HCT116 (cell line): ENCODE measurements around the gene TNFRSF6B. TPM values are rescaled to one million over a fixed set of nuclear protein-coding genes. Genes with fewer than 3 reads are reported as not detected.

Source experiments
- CBX3 ChIP-seq: IDR thresholded peaks from 2 replicates; pipeline ENCODE4 v1.6.1; 2012; ENCODE audit warnings: low read depth
- CEBPB ChIP-seq: IDR thresholded peaks from 2 replicates; pipeline ENCODE4 v1.6.1; 2012; ENCODE audit warnings: low read depth
- CTCF ChIP-seq, 3 experiments: fragments of 200-600 bp in 1 of 3; sonication (generic) in 1 of 3; IDR thresholded peaks in 2 of 3; conservative IDR thresholded peaks in 1 of 3; 2 replicates each; pipeline ENCODE4 v1.5.1; 2012 to 2017; ENCODE audit warnings: low read depth in 2 of 3, low read length in 2 of 3, antibody characterized with exemption in 1 of 3, borderline replicate concordance in 1 of 3, control low read depth in 1 of 3, mild to moderate bottlenecking in 1 of 3, mixed read lengths in 1 of 3, mixed run types in 1 of 3, moderate library complexity in 1 of 3; ENCODE audit not compliant: insufficient read depth in 1 of 3
- EGR1 ChIP-seq: IDR thresholded peaks from 2 replicates; pipeline ENCODE4 v1.6.1; 2012; ENCODE audit warnings: low read depth
- EZH2 ChIP-seq: fragments of 200-600 bp; sonication (generic); IDR thresholded peaks from 2 replicates; pipeline ENCODE4 v1.6.1; 2017; ENCODE audit warnings: antibody characterized with exemption, mixed run types
- FOSL1 ChIP-seq: IDR thresholded peaks from 2 replicates; pipeline ENCODE4 v1.6.1; 2012; ENCODE audit warnings: low read depth
- JUND ChIP-seq: IDR thresholded peaks from 2 replicates; pipeline ENCODE4 v1.6.1; 2012
- MAX ChIP-seq: IDR thresholded peaks from 2 replicates; pipeline ENCODE4 v1.6.1; 2012
- RAD21 ChIP-seq: IDR thresholded peaks from 2 replicates; pipeline ENCODE4 v1.6.1; 2012; ENCODE audit warnings: low read depth, mild to moderate bottlenecking
- SIN3A ChIP-seq: IDR thresholded peaks from 2 replicates; pipeline ENCODE4 v1.6.1; 2012; ENCODE audit warnings: low read depth
- SRF ChIP-seq: IDR thresholded peaks from 2 replicates; pipeline ENCODE4 v1.6.1; 2012; ENCODE audit warnings: low read depth
- YY1 ChIP-seq: IDR thresholded peaks from 2 replicates; pipeline ENCODE4 v1.6.1; 2011; ENCODE audit warnings: low read length, low read depth, moderate library complexity, mild to moderate bottlenecking; ENCODE audit not compliant: insufficient replicate concordance; ENCODE audit errors: extremely low read depth
- ZBTB33 ChIP-seq: IDR thresholded peaks from 2 replicates; pipeline ENCODE4 v1.6.1; 2011; ENCODE audit warnings: mild to moderate bottlenecking, low read length, moderate library complexity; ENCODE audit not compliant: insufficient replicate concordance; ENCODE audit errors: extremely low read depth
- total RNA-seq: library from RNA; stranded (reverse); gene quantifications from one replicate; pipeline ENCODE4 v1.2.1, GENCODE V29; 2021; ENCODE audit not compliant: unreplicated experiment

Gene TNFRSF6B
- total RNA-seq, 1 experiment from 2014 or later, result 147 TPM

GRCh38 chr20:63733117-63733516 lies 36.7 kb downstream of the TNFRSF6B start (continued):
- TF ChIP-seq CTCF (IDR thresholded peaks at IDR 0.05 in 2 of 3, conservative IDR thresholded peaks at IDR 0.05 in 1 of 3; ENCODE audit: borderline replicate concordance in 1 of 3, insufficient read depth in 1 of 3, low read depth in 2 of 3, low read length in 2 of 3) (no peak), EGR1 (no peak), MAX (no peak), RAD21 (no peak), EZH2 (no peak), CEBPB (no peak), CBX3 (no peak), YY1 (no peak), JUND (no peak), SIN3A (no peak), SRF (no peak), ZBTB33 (no peak), FOSL1 (no peak)
